ENCODE data around the gene CNTN5.

The CNTN5 gene

DNA sequence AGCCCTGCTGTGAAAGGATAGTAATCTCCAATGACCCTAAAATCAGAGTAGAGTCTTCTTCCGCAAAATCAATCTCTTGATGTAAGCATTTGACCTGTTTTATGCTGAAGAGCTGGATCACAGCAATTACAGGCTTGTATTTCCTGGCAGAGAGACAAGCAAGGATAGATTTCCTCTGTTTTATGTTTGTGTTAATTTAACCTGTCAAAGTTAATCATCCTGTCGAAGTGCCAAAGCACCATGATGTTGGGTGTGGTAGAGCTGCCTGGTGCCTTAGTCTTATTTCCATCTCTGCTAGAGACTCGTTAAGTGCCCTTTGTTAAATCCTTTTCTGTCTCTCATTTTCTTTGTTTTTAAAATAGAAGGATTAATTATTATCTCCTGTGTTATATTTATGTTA, 248.1 kb downstream of the CNTN5 start:
- Histone ChIP-seq H3K9me3 (ENCODE audit: control insufficient read depth, insufficient read depth, low read depth, low read length) (no peaks in the 10 kb centered on the region), H3K4me3 (ENCODE audit: low read depth, low read length) (no peak overlapping the region), H3K36me3 (ENCODE audit: control insufficient read depth in 2 of 2, insufficient read depth in 1 of 2, low read length in 2 of 2) (no peaks in the 10 kb centered on the region), H3K4me1 (ENCODE audit: control insufficient read depth, insufficient read depth, low read length) (no peaks in the 10 kb centered on the region), H3K27ac (ENCODE audit: extremely low read depth, low read depth, low read length) (no peak overlapping the region)
- TF ChIP-seq, protein P1, sequence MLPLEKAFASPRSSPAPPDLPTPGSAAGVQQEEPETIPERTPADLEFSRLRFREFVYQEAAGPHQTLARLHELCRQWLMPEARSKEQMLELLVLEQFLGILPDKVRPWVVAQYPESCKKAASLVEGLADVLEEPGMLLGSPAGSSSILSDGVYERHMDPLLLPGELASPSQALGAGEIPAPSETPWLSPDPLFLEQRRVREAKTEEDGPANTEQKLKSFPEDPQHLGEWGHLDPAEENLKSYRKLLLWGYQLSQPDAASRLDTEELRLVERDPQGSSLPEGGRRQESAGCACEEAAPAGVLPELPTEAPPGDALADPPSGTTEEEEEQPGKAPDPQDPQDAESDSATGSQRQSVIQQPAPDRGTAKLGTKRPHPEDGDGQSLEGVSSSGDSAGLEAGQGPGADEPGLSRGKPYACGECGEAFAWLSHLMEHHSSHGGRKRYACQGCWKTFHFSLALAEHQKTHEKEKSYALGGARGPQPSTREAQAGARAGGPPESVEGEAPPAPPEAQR (tag by site-specific recombination; IDR thresholded peaks at IDR 0.05), result no peak
- TF ChIP-seq, protein P2, sequence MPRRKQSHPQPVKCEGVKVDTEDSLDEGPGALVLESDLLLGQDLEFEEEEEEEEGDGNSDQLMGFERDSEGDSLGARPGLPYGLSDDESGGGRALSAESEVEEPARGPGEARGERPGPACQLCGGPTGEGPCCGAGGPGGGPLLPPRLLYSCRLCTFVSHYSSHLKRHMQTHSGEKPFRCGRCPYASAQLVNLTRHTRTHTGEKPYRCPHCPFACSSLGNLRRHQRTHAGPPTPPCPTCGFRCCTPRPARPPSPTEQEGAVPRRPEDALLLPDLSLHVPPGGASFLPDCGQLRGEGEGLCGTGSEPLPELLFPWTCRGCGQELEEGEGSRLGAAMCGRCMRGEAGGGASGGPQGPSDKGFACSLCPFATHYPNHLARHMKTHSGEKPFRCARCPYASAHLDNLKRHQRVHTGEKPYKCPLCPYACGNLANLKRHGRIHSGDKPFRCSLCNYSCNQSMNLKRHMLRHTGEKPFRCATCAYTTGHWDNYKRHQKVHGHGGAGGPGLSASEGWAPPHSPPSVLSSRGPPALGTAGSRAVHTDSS (tag by site-specific recombination; IDR thresholded peaks at IDR 0.05), result no peak
- no peak for TF ChIP-seq ZNF510 (tag by site-specific recombination; IDR thresholded peaks at IDR 0.05; ENCODE audit: insufficient replicate concordance)
- no peak for TF ChIP-seq SETDB1 (IDR thresholded peaks at IDR 0.05; ENCODE audit: insufficient read length, low read length)
- TF ChIP-seq KLF8 (tag by site-specific recombination; IDR thresholded peaks at IDR 0.05), result no peak
- TF ChIP-seq, protein P3, sequence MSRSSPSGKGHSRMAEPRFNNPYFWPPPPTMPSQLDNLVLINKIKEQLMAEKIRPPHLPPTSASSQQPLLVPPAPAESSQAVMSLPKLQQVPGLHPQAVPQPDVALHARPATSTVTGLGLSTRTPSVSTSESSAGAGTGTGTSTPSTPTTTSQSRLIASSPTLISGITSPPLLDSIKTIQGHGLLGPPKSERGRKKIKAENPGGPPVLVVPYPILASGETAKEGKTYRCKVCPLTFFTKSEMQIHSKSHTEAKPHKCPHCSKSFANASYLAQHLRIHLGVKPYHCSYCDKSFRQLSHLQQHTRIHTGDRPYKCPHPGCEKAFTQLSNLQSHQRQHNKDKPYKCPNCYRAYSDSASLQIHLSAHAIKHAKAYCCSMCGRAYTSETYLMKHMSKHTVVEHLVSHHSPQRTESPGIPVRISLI (tag by site-specific recombination; IDR thresholded peaks at IDR 0.05), result no peak
- TF ChIP-seq ZNF777 (tag by site-specific recombination; IDR thresholded peaks at IDR 0.05; ENCODE audit: borderline replicate concordance), result no peak
- ChIA-PET POLR2A (no interaction called here), CTCF (no interaction called here)

DNA sequence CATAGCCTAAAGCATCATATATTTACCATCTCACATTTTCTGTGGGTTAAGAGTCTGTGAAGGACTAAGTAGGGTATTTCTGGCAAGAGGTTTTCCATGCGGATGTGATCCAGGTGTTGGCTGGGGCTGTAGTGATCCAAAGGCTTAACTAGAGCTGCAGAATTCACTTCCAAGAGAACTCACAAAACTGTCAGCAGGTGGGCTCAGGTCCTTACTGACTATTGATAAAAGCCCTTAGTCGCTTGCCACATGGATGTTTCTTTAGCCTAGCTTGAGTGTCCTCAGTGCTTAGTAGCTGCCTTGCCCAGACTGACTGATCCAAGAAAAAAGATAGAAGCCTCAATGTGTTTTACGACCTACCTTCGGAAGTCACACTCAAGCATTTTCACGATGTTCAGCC, 250.8 kb downstream of the CNTN5 start:
- no peaks in the 10 kb centered on the region for H3K36me3 ChIP-seq (ENCODE audit: control insufficient read depth in 2 of 2, insufficient read depth in 1 of 2, low read length in 2 of 2)
- no peak for TF ChIP-seq ZNF132 (tag by site-specific recombination; IDR thresholded peaks at IDR 0.05; ENCODE audit: borderline replicate concordance)
- no peak for TF ChIP-seq ZNF701 (tag by site-specific recombination; IDR thresholded peaks at IDR 0.05)
- TF ChIP-seq, protein P4, sequence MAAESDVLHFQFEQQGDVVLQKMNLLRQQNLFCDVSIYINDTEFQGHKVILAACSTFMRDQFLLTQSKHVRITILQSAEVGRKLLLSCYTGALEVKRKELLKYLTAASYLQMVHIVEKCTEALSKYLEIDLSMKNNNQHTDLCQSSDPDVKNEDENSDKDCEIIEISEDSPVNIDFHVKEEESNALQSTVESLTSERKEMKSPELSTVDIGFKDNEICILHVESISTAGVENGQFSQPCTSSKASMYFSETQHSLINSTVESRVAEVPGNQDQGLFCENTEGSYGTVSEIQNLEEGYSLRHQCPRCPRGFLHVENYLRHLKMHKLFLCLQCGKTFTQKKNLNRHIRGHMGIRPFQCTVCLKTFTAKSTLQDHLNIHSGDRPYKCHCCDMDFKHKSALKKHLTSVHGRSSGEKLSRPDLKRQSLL (tag by site-specific recombination; IDR thresholded peaks at IDR 0.05), result no peak
- TF ChIP-seq, protein P3 (tag by site-specific recombination; IDR thresholded peaks at IDR 0.05), result no peak
- TF ChIP-seq, protein P5, sequence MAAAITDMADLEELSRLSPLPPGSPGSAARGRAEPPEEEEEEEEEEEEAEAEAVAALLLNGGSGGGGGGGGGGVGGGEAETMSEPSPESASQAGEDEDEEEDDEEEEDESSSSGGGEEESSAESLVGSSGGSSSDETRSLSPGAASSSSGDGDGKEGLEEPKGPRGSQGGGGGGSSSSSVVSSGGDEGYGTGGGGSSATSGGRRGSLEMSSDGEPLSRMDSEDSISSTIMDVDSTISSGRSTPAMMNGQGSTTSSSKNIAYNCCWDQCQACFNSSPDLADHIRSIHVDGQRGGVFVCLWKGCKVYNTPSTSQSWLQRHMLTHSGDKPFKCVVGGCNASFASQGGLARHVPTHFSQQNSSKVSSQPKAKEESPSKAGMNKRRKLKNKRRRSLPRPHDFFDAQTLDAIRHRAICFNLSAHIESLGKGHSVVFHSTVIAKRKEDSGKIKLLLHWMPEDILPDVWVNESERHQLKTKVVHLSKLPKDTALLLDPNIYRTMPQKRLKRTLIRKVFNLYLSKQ (tag by site-specific recombination; IDR thresholded peaks at IDR 0.05; ENCODE audit: borderline replicate concordance), result no peak
- TF ChIP-seq ZNF791 (tag by site-specific recombination; IDR thresholded peaks at IDR 0.05), result no peak
- no peak for TF ChIP-seq ZNF324 (tag by site-specific recombination; IDR thresholded peaks at IDR 0.05)
- TF ChIP-seq ZNF394 (tag by site-specific recombination; IDR thresholded peaks at IDR 0.05; ENCODE audit: borderline replicate concordance), result no peak
- TF ChIP-seq ZNF23 (tag by site-specific recombination; IDR thresholded peaks at IDR 0.05; ENCODE audit: borderline replicate concordance), result no peak
- TF ChIP-seq ZNF473 (tag by site-specific recombination; IDR thresholded peaks at IDR 0.05), result no peak
- TF ChIP-seq KLF9 (tag by site-specific recombination; IDR thresholded peaks at IDR 0.05; ENCODE audit: low read depth), result no peak
- no peak for TF ChIP-seq SP2 (tag by site-specific recombination; IDR thresholded peaks at IDR 0.05)
- no peaks in the 10 kb centered on the region for H3K4me1 ChIP-seq (ENCODE audit: control insufficient read depth, insufficient read depth, low read length)
- H3K27ac ChIP-seq (ENCODE audit: extremely low read depth, low read depth, low read length), result no peak overlapping the region
- no peaks in the 10 kb centered on the region for H3K9me3 ChIP-seq (ENCODE audit: control insufficient read depth, insufficient read depth, low read depth, low read length)
- ChIA-PET POLR2A (interaction anchor here (0.6 kb wide), 1 partner anchor 1396 kb away, joined by 4 read pairs; no protein-coding TSS in a partner anchor), CTCF (interaction anchor here (0.6 kb wide), 1 partner anchor 52 kb away, joined by 3 read pairs; no protein-coding TSS in a partner anchor)
- H3K4me3 ChIP-seq (ENCODE audit: low read depth, low read length), result no peak overlapping the region

Measured in HEK293 (cell line).